Measurements from ENCODE around the gene MRAS. TPM values are rescaled to one million over a fixed set of nuclear protein-coding genes. Genes with fewer than 3 reads are reported as not detected.
"Not testable (repeated sequence)": the region's sequence is repeated elsewhere in the genome, so short reads cannot be mapped to it uniquely, and the experiment has no call there.

Gene MRAS
- total RNA-seq, 1 experiment from 2014 or later, result 14.8 TPM

DNA sequence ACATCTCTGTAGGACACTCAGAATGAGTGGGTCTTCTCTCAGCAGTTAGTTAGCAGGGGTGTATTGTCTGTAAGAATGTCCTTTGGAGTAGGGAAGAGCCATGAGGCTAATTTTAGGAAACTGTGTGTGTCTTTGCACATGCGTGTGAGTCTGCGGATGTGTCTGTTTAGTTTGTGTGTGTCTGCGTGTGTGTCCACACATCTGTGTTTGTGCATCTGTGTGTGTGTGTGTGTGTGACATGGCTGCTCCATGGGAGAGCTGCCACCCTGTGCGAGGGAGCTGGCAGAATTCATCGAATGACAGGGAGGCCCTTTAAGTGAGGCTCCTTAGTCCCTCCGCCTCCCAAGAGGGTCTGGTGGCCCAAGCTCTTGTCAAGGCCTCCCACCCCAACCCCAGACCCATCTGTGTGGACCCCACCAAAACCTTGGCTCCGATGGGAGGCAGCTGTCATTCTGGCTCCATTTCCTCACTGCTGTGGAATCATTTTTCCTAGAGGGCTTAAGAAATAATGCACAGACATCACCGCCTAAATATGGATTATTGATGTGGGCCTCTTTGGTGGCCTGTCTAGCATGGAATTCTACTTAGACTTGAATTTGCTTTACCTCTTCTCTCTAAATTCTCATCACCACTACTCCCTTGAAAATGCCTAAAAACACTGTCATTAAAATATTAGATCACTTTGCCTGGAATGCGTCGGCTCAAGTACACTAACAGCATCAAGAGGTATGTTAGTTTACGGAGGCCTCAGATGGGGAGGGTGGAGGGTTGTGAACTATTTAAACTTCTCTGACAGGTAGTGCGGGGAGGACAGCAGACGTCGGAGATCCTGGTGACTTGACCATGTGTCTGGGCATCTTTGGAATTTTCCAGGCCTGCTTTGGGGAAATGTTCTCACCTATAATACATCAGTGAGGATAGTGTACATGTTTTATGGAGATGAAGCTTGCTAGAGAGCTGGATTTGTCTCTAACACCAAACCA is 95.4 kb downstream of the MRAS start:
- DNase-seq (ENCODE audit: low read depth), result no peak

DNA sequence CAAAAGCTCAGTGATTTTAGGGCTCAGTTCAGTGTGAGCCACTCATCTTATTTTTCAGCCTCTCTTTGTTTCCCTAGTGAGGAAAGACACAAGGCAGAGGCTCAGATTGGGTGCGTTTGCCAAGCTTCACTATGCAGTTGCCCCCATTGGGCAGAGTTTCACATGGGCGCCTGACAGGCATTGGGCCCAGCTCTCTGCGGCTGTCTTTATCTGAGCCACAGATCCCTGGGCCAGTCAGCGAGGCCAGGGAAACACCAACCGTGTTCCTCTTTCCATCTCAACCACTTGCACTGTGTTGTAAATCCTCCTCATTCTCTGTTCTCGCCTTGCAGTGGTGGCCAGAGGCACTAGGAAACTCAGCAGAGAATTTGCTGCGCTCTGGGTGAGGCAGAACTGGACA is 96.9 kb downstream of the MRAS start:
- no peak for DNase-seq (ENCODE audit: low read depth)

GRCh38 chr3:138445654-138446053 is 97.3 kb downstream of the MRAS start:
- DNase-seq (ENCODE audit: low read depth), result no peak

GRCh38 chr3:138448631-138449030 is 100.3 kb downstream of the MRAS start:
- no peak for DNase-seq (ENCODE audit: low read depth)

DNA sequence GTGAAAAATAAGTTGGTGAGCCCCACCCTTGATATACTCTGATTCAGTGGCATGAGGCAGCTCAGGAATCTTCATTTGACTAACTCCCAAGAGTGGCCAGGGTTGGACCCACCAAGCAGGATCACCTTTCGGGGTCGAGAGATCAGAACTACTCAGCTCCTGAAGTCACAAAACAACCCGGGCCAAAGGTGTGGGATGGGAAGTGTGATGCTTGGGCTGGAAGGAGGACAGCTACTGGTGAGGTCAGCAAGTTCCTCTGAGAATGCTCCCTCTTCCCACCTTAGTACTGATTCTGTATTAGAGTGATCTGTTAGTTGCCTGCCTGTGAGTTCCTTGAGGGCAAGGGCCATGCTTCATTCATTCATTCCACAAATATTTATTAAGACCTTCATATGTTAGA is 101.1 kb downstream of the MRAS start:
- no peak for DNase-seq (ENCODE audit: low read depth)

- DNase-seq (ENCODE audit: low read depth), result no peak
Observed at GRCh38 chr3:138450181-138450580, 101.8 kb downstream of the MRAS start.

DNA sequence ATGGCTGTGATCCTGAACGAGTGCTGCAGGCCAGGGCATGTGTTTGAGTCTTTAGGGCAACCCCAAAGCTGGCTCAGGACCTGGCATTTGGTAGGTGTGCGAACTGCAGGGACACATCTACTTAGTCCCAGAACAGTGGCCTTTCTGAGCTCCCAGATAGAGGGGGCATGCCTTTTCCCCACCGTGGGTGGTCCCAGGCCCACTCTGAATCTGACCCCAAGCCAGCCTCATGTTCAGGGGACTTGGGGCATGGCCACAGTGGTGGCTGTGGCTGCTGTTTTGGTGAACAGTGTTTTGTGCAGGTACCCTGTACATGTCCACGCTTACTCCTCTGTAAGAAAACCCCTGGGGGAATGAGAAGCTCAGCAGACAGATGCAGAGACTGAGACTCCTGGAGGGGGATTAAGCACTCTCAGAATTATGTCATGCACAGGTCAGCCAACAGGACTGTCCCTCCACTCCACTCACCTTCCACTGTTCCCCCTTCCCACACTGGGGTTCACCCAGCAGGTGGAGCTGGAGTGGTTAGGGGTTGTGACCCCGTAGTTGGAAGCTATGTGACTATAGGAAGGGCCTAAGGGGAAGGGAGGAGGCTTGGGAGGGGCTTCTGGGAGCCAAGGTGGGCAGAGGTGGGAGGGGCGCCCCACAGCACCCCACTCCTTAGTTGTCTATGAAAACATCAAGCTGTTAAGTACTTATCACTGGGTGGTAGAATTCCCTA is 102.5 kb downstream of the MRAS start:
- DNase-seq (ENCODE audit: low read depth), result no peak

GRCh38 chr3:138451595-138452162 is 103.3 kb downstream of the MRAS start:
- no peak for DNase-seq (ENCODE audit: low read depth)

- DNase-seq (ENCODE audit: low read depth), result peak; percentile 41
Observed at GRCh38 chr3:138452436-138452835, 104.1 kb downstream of the MRAS start.

DNA sequence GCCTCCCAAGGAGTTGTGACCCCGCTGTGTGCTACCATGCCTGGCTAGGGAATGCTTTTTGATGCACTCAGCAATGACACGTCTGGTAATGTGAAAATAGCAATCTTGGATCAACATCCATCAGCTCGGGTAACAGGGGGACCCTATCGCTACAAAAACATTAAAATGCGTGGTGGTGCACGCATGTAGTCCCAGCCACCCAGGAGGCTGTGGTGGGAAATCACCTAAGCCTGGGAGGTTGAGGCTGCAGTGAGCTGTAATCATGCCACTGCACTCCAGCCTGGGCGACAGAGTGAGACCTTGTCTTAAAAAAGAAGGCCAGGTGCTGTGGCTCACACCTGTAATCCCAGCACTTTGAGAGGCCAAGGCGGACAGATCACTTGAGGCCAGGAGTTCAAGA is 105.6 kb downstream of the MRAS start:
- not testable (repeated sequence) for DNase-seq (ENCODE audit: low read depth)

Other genes starting within 250 kb of the MRAS start
- gene DZIP1L, start 233.0 kb upstream of the MRAS start, total RNA-seq (2014; rRNA removed; shearing (Covaris generic)), result 8.2 and 9.7 TPM in 2 replicates
- gene A4GNT, start 216.2 kb upstream of the MRAS start, total RNA-seq (2014; rRNA removed; shearing (Covaris generic)), result not detected in 2 replicates
- gene DBR1, start 173.7 kb upstream of the MRAS start, total RNA-seq (2014; rRNA removed; shearing (Covaris generic)), result 26.2 and 32.9 TPM in 2 replicates
- 54.8 and 56.3 TPM in 2 replicates for gene ARMC8, start 161.3 kb upstream of the MRAS start, total RNA-seq (2014; rRNA removed; shearing (Covaris generic))
- gene NME9, start 18.7 kb upstream of the MRAS start, total RNA-seq (2014; rRNA removed; shearing (Covaris generic)), result not detected in 2 replicates
- gene ESYT3, start 86.0 kb downstream of the MRAS start, total RNA-seq (2014; rRNA removed; shearing (Covaris generic)), result 0.34 and 0.68 TPM in 2 replicates
- 33.4 and 42.9 TPM in 2 replicates for gene CEP70, start 245.7 kb downstream of the MRAS start, total RNA-seq (2014; rRNA removed; shearing (Covaris generic))